GM18499 (cell line): Measurements from ENCODE around the gene HOXC6.

Experiments
- ATAC-seq: cut with Tn5 transposase; IDR thresholded peaks from one replicate; pipeline ENCODE4 v1.9.1; 2021; ENCODE audit warnings: moderate number of reproducible peaks; ENCODE audit not compliant: insufficient read depth, unreplicated experiment

HOXC6 gene

GRCh38 chr12:54051874-54052437 lies 23.7 kb downstream of the HOXC6 start:
- no peak for ATAC-seq

DNA sequence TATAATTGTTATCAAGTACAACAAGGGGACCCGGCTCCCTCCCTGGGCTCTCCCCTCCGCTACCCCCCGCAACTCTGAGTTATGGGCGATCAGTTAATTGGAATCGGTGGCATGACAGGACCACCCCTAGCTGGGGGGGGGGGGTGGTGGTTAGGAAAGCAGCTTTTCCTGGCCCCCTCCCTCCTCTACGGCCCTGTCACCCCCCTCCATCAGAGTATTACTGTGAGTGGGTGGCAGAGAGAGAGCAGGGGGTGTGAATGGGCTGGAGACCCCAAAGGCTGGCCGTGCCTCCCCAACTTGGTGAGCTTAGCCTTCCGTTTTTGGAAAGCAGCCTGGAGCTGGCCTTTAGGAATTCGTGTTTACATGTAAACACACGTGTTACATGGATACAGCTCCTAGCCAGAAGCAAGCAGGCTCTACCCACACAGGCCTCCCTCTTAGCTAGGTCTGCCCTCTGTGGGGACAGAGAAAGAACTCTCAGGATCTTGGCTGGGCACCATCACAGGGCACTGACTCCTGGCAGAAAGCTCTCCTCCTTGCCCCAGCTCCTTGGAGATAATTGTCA lies 24.3 kb downstream of the HOXC6 start:
- ATAC-seq = no peak

DNA sequence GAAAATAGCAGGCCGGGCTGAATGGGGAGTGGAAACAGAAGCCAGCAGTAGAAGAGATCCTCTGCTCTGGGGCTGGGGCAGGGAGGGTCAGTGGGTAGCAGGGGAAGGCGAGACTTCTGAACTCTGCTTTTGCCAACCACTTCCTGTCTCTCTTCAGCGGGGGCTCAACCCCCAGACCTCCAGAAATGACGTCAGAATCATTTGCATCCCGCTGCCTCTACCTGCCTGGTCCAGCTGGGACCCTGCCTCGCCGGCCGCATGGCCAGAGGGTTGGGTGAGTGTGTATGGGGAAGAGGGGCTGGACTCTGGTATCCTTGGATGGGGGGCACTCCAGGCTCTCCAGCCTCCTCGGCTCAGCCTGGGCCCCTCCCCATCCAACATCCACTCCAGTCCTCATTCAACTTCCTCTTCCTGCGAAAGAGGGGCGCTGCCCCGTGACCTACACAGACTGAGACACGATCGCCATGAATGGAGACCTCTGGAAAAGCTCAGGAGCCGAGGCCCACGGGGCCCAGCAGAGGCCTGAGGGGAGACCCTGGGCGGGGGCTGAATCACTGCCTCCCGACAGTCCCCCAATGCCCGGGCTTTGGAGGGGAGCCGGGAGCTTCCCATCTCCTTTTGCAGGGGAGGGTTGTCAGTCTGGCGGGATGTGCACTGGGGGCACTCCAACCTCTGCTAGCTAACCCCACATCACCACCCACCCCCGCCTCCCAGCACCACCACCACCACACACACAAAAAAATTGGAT lies 24.9 kb downstream of the HOXC6 start:
- no peak for ATAC-seq

- ATAC-seq = no peak
These were observed 25.8 kb downstream of the HOXC6 start, which contains the start of gene HOXC4 for GRCh38 chr12:54053751-54054741. Gene HOXC4, plus strand, starts transcription at chr12:54053835. Its CDS starts 88 bp downstream, at chr12:54053923.

DNA sequence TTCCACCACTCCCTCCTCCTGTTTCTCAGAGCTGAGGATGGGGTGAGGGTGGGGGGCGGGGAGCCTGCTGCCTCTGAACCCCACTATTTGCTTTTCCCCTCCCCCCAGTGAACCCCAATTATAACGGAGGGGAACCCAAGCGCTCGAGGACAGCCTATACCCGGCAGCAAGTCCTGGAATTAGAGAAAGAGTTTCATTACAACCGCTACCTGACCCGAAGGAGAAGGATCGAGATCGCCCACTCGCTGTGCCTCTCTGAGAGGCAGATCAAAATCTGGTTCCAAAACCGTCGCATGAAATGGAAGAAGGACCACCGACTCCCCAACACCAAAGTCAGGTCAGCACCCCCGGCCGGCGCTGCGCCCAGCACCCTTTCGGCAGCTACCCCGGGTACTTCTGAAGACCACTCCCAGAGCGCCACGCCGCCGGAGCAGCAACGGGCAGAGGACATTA lies 26.5 kb downstream of the HOXC6 start:
- ATAC-seq = no peak

- ATAC-seq = no peak
These were observed 27.3 kb downstream of the HOXC6 start for GRCh38 chr12:54055552-54055951.

GRCh38 chr12:54056110-54056509 lies 27.9 kb downstream of the HOXC6 start:
- no peak for ATAC-seq

DNA sequence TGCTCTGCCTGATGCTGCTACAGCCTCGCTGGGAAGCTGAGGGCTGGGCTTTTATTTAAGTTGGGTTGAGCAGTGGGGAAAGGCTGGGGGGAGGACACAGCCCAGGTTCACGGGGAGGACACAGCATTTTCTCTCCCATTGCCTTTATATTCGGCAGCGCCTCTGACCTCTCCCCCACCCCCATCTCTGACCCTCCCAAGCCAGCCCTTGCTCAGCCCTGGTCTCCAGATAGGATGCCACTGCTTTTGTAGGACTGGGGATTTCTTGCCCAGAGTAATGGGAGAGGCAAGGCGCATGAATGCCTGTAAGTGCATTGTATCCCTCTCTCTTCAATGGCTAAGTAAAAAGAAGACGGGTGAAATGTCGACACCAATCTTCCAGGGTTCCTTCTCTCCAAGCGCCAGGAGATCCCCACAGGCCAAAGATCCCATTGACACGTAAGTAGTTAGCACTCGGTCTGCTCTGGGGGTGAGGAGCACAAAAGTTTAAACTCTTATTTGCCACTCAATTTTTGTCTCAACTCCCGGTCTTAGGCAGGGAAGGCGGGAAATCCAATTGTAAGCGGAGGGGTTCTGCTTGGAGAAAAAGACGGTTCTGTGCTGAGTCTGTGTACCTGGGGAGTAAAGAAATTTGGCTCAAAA lies 30.0 kb downstream of the HOXC6 start:
- ATAC-seq = no peak

GRCh38 chr12:54059668-54060067 lies 31.4 kb downstream of the HOXC6 start:
- no peak for ATAC-seq

DNA sequence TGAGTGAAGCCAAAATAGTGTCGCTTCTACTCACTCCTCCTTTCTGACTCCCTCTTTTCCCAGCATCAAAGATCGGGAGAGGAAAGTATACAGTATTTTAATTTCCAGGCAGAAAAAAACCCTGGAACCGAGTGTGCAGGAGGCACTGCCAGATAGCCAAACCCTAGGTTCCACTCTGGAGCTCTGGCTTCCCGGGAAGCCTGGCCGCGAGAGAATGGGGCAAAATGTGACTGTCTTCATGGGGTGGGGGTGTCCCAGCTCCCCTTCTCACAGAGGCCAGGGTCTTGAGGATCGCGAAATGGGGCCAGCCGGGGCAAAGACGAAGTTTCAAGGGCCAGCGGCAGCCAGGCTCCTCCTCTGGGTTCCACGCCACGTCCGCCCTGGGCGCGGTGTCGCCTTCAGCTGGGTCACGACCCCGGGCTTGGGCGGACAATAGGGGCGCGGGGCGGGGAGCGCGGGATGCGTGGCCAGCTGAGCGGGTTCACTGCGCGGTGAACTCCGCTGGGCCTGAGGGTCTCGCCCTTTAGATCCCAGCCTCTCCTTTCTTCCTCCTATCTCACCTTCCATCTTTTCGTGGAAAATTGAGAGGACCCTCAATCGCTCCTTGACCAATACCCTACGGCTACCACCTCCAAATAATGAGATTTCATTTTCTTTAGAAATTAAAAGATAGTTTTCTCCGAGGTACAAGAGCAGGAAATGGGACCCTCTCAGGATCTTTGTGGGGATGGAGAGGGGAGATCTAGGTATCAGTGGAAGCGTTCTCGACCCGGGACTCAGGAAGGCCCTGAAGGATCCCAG lies 32.1 kb downstream of the HOXC6 start:
- ATAC-seq = no peak

GRCh38 chr12:54060975-54061778 lies 32.9 kb downstream of the HOXC6 start:
- no peak for ATAC-seq

- no peak for ATAC-seq
These were observed 37.4 kb downstream of the HOXC6 start for GRCh38 chr12:54065677-54066076.

- no peak for ATAC-seq
These were observed 38.2 kb downstream of the HOXC6 start for GRCh38 chr12:54066408-54066807.

DNA sequence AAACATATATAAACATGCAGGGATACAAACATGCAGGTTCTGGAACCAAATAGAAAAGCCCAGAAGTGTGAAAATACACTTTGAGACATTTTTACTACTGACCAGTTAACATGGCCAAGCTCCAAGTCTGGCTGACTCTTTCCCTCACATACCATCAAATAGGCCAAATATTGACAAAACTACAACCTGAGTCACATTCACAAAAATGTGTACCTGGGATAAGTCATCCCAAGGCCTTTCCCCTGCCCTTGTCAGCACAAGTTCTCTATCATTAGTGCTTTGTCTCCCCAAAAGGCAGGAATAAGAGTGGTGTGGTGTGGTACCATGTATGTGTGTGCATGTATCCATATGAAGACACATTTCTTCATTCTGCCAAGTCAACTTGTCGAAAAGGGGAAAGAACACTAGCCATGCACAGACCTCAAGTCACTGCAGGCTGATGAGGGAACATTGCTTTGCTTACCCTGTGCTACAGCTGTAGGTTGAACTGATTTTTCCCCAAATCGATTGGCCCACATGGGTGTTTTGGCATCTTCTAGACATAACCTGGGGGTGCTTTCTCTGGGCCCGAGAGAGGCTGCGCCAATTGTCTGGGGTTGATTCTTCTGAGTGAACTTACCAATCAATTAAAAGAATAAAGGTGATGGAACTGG lies 40.3 kb downstream of the HOXC6 start:
- no peak for ATAC-seq

GRCh38 chr12:54071942-54072341 lies 43.7 kb downstream of the HOXC6 start:
- ATAC-seq = no peak

- no peak for ATAC-seq
These were observed 46.1 kb downstream of the HOXC6 start for GRCh38 chr12:54074308-54074707.

- no peak for ATAC-seq
These were observed 47.2 kb downstream of the HOXC6 start for GRCh38 chr12:54075409-54075808.

GRCh38 chr12:54075974-54076373 lies 47.7 kb downstream of the HOXC6 start:
- ATAC-seq = no peak
